Ishikawa (cell line): ENCODE measurements around the gene MRPL21.

Experiments used
- CEBPB ChIP-seq: IDR thresholded peaks from 2 replicates; pipeline ENCODE4 v1.6.1; 2012
- CREB1 ChIP-seq: IDR thresholded peaks from 2 replicates; pipeline ENCODE4 v1.6.1; 2012; ENCODE audit warnings: low read depth
- EGR1 ChIP-seq: IDR thresholded peaks from 2 replicates; pipeline ENCODE4 v1.6.1; 2012
- EP300 ChIP-seq: IDR thresholded peaks from 2 replicates; pipeline ENCODE4 v1.6.1; 2012; ENCODE audit warnings: borderline replicate concordance
- FOXM1 ChIP-seq: IDR thresholded peaks from 2 replicates; pipeline ENCODE4 v1.6.1; 2012; ENCODE audit warnings: low read depth, borderline replicate concordance
- MAX ChIP-seq: IDR thresholded peaks from 2 replicates; pipeline ENCODE4 v1.6.1; 2012
- NFIC ChIP-seq: IDR thresholded peaks from 2 replicates; pipeline ENCODE4 v1.6.1; 2012
- RAD21 ChIP-seq: IDR thresholded peaks from 2 replicates; pipeline ENCODE4 v1.6.1; 2012; ENCODE audit warnings: low read depth
- REST ChIP-seq: IDR thresholded peaks from 2 replicates; pipeline ENCODE4 v1.6.1; 2012; ENCODE audit warnings: low read depth, mild to moderate bottlenecking
- TAF1 ChIP-seq: IDR thresholded peaks from 2 replicates; pipeline ENCODE4 v1.6.1; 2012; ENCODE audit warnings: low read depth, mild to moderate bottlenecking
- TCF12 ChIP-seq: IDR thresholded peaks from 2 replicates; pipeline ENCODE4 v1.6.1; 2012; ENCODE audit warnings: low read depth
- TEAD4 ChIP-seq: IDR thresholded peaks from 2 replicates; pipeline ENCODE4 v1.6.1; 2012
- USF1 ChIP-seq: IDR thresholded peaks from 2 replicates; pipeline ENCODE4 v1.6.1; 2012
- YY1 ChIP-seq: IDR thresholded peaks from 2 replicates; pipeline ENCODE4 v1.6.1; 2012; ENCODE audit warnings: low read depth
- ZBTB7A ChIP-seq: IDR thresholded peaks from 2 replicates; pipeline ENCODE4 v1.6.1; 2012; ENCODE audit warnings: low read depth

MRPL21 gene

GRCh38 chr11:68857037-68857586, 46.5 kb downstream of the MRPL21 start:
- no peak for TF ChIP-seq EP300
- TF ChIP-seq YY1: no peak
- TF ChIP-seq REST: no peak
- TF ChIP-seq NFIC: no peak
- no peak for TF ChIP-seq USF1
- no peak for TF ChIP-seq MAX
- TF ChIP-seq CREB1: no peak
- TF ChIP-seq EGR1: no peak
- TF ChIP-seq ZBTB7A: no peak
- no peak for TF ChIP-seq FOXM1
- TF ChIP-seq TCF12: no peak
- TF ChIP-seq TEAD4: no peak
- TF ChIP-seq TAF1: no peak
- no peak for TF ChIP-seq RAD21
- TF ChIP-seq CEBPB: no peak

- TF ChIP-seq YY1: no peak
Measured at GRCh38 chr11:68855205-68855981, 48.2 kb downstream of the MRPL21 start.

- no peak for TF ChIP-seq TAF1
- no peak for TF ChIP-seq YY1
- no peak for TF ChIP-seq MAX
- TF ChIP-seq USF1: no peak
- no peak for TF ChIP-seq FOXM1
- no peak for TF ChIP-seq NFIC
- no peak for TF ChIP-seq EGR1
- TF ChIP-seq CEBPB: no peak
- no peak for TF ChIP-seq REST
- no peak for TF ChIP-seq CREB1
- no peak for TF ChIP-seq TCF12
- TF ChIP-seq ZBTB7A: no peak
Measured at GRCh38 chr11:68854273-68854958, 49.2 kb downstream of the MRPL21 start.

- TF ChIP-seq ZBTB7A: no peak
- TF ChIP-seq RAD21: no peak
- no peak for TF ChIP-seq REST
- TF ChIP-seq USF1: no peak
- TF ChIP-seq TAF1: no peak
- TF ChIP-seq EGR1: no peak
- TF ChIP-seq MAX: no peak
- no peak for TF ChIP-seq FOXM1
- no peak for TF ChIP-seq TCF12
- no peak for TF ChIP-seq NFIC
- no peak for TF ChIP-seq CEBPB
- TF ChIP-seq CREB1: no peak
Measured at GRCh38 chr11:68852628-68853027, 51.0 kb downstream of the MRPL21 start.
